ENCODE data around the gene OMP.

Gene OMP

GRCh38 chr11:77100166-77101042 is 2.2 kb upstream of the OMP start:
- H3K4me3 ChIP-seq (ENCODE audit: low read length), result no peak overlapping the region
- no peak for DNase-seq (ENCODE audit: low read depth)
- TF ChIP-seq CTCF (conservative IDR thresholded peaks at IDR 0.05; ENCODE audit: low read depth, low read length), result no peak

- no peak overlapping the region for H3K4me3 ChIP-seq (ENCODE audit: low read length)
- TF ChIP-seq CTCF (conservative IDR thresholded peaks at IDR 0.05; ENCODE audit: low read depth, low read length), result peak; percentile 83
- no peak for DNase-seq (ENCODE audit: low read depth)
Observed at GRCh38 chr11:77101043-77101537, 1.6 kb upstream of the OMP start.

GRCh38 chr11:77103319-77103718 is 679 bp downstream of the OMP start:
- no peak for TF ChIP-seq CTCF (conservative IDR thresholded peaks at IDR 0.05; ENCODE audit: low read depth, low read length)
- H3K4me3 ChIP-seq (ENCODE audit: low read length), result no peak overlapping the region
- DNase-seq (ENCODE audit: low read depth), result no peak

GRCh38 chr11:77104727-77105126 is 2.1 kb downstream of the OMP start:
- H3K4me3 ChIP-seq (ENCODE audit: low read length), result no peak overlapping the region
- no peak for TF ChIP-seq CTCF (conservative IDR thresholded peaks at IDR 0.05; ENCODE audit: low read depth, low read length)
- no peak for DNase-seq (ENCODE audit: low read depth)

- no peak for TF ChIP-seq CTCF (conservative IDR thresholded peaks at IDR 0.05; ENCODE audit: low read depth, low read length)
- no peak overlapping the region for H3K4me3 ChIP-seq (ENCODE audit: low read length)
- no peak for DNase-seq (ENCODE audit: low read depth)
Observed at GRCh38 chr11:77106321-77106720, 3.7 kb downstream of the OMP start.

GRCh38 chr11:77106759-77107158 is 4.1 kb downstream of the OMP start:
- H3K4me3 ChIP-seq (ENCODE audit: low read length), result no peak overlapping the region
- DNase-seq (ENCODE audit: low read depth), result no peak
- TF ChIP-seq CTCF (conservative IDR thresholded peaks at IDR 0.05; ENCODE audit: low read depth, low read length), result no peak

- peak; percentile 13 for TF ChIP-seq CTCF (conservative IDR thresholded peaks at IDR 0.05; ENCODE audit: low read depth, low read length)
- peak; percentile 99 for DNase-seq (ENCODE audit: low read depth)
- no peak overlapping the region for H3K4me3 ChIP-seq (ENCODE audit: low read length)
Observed at GRCh38 chr11:77107950-77108349, 5.3 kb downstream of the OMP start.
